Measurements from ENCODE around the gene WIF1. TPM values are rescaled to one million over a fixed set of nuclear protein-coding genes. Genes with fewer than 3 reads are reported as not detected.

The WIF1 gene
- total and polyA plus RNA-seq, 7 experiments from 2014 or later, result not detected

- Mint-ChIP-seq H3K4me1 (no peaks in the 10 kb centered on the region), H3K4me3 (no peak overlapping the region), H3K27ac (no peak overlapping the region), H3K36me3 (no peaks in the 10 kb centered on the region), H3K9me3 (peaks cover 0 to 11% (median 4%) of the 10 kb centered on the region in 11 donors), H3K27me3 (peaks cover 3 to 14% (median 11%) of the 10 kb centered on the region in 5 donors)
- no peaks in the 10 kb centered on the region for H3K36me3 ChIP-seq (ENCODE audit: control insufficient read depth in 2 of 3, insufficient read depth in 3 of 3, low read length in 3 of 3)
- no peak overlapping the region for H3K4me3 ChIP-seq (ENCODE audit: low read length)
- H3K27me3 ChIP-seq (ENCODE audit: control insufficient read depth in 2 of 2, insufficient read depth in 2 of 2, low read length in 2 of 2), result no peaks in the 10 kb centered on the region
- H3K27ac ChIP-seq (ENCODE audit: low read depth, low read length), result no peak overlapping the region
- no peaks in the 10 kb centered on the region for H3K4me1 ChIP-seq (ENCODE audit: control insufficient read depth in 2 of 2, insufficient read depth in 2 of 2, low read length in 2 of 2)
- ChIA-PET CTCF (no interaction called here), POLR2A (no interaction called here)
- no peaks in the 10 kb centered on the region for H3K9me3 ChIP-seq (ENCODE audit: control insufficient read depth in 2 of 3, low read length in 3 of 3)
- no peak for ATAC-seq
- no peak for DNase-seq
- intact Hi-C loops (cut with micrococcal nuclease), result no loop called here
Observed at GRCh38 chr12:65022960-65023359, 98.1 kb downstream of the WIF1 start.

GRCh38 chr12:65022421-65022820 is 98.7 kb downstream of the WIF1 start:
- ChIA-PET POLR2A (no interaction called here), CTCF (no interaction called here)
- Mint-ChIP-seq H3K4me1 (no peaks in the 10 kb centered on the region), H3K9me3 (peaks cover 0 to 6% (median 4%) of the 10 kb centered on the region in 11 donors), H3K27me3 (peaks cover 3 to 14% (median 11%) of the 10 kb centered on the region in 5 donors), H3K36me3 (no peaks in the 10 kb centered on the region), H3K4me3 (no peak overlapping the region), H3K27ac (no peak overlapping the region)
- DNase-seq, result no peak
- ATAC-seq, result no peak
- H3K27me3 ChIP-seq (ENCODE audit: control insufficient read depth in 2 of 2, insufficient read depth in 2 of 2, low read length in 2 of 2), result no peaks in the 10 kb centered on the region
- H3K36me3 ChIP-seq (ENCODE audit: control insufficient read depth in 2 of 3, insufficient read depth in 3 of 3, low read length in 3 of 3), result no peaks in the 10 kb centered on the region
- H3K4me3 ChIP-seq (ENCODE audit: low read length), result no peak overlapping the region
- no peaks in the 10 kb centered on the region for H3K4me1 ChIP-seq (ENCODE audit: control insufficient read depth in 2 of 2, insufficient read depth in 2 of 2, low read length in 2 of 2)
- H3K9me3 ChIP-seq (ENCODE audit: control insufficient read depth in 2 of 3, low read length in 3 of 3), result no peaks in the 10 kb centered on the region
- intact Hi-C loops (cut with micrococcal nuclease), result no loop called here
- no peak overlapping the region for H3K27ac ChIP-seq (ENCODE audit: low read depth, low read length)

GRCh38 chr12:65019696-65020234 is 101.3 kb downstream of the WIF1 start:
- ATAC-seq (no peak), DNase-seq (no peak)
- Mint-ChIP-seq H3K4me1 (no peaks in the 10 kb centered on the region), H3K27me3 (peaks cover 3 to 30% (median 20%) of the 10 kb centered on the region in 5 donors), H3K36me3 (no peaks in the 10 kb centered on the region), H3K27ac (no peak overlapping the region), H3K9me3 (peaks cover 0 to 3% (median 0%) of the 10 kb centered on the region in 11 donors), H3K4me3 (no peak overlapping the region)
- Histone ChIP-seq H3K9me3 (ENCODE audit: control insufficient read depth in 2 of 3, low read length in 3 of 3) (no peaks in the 10 kb centered on the region), H3K27me3 (ENCODE audit: control insufficient read depth in 2 of 2, insufficient read depth in 2 of 2, low read length in 2 of 2) (no peaks in the 10 kb centered on the region), H3K4me3 (ENCODE audit: low read length) (no peak overlapping the region), H3K4me1 (ENCODE audit: control insufficient read depth in 2 of 2, insufficient read depth in 2 of 2, low read length in 2 of 2) (no peaks in the 10 kb centered on the region), H3K27ac (ENCODE audit: low read depth, low read length) (no peak overlapping the region), H3K36me3 (ENCODE audit: control insufficient read depth in 2 of 3, insufficient read depth in 3 of 3, low read length in 3 of 3) (no peaks in the 10 kb centered on the region)
- ChIA-PET CTCF (no interaction called here), POLR2A (no interaction called here)
- intact Hi-C loops (cut with micrococcal nuclease), result no loop called here

GRCh38 chr12:65016881-65017650 is 104.0 kb downstream of the WIF1 start:
- H3K27me3 ChIP-seq (ENCODE audit: control insufficient read depth in 2 of 2, insufficient read depth in 2 of 2, low read length in 2 of 2), result no peaks in the 10 kb centered on the region
- no peak overlapping the region for H3K4me3 Mint-ChIP-seq
- H3K9me3 ChIP-seq (ENCODE audit: control insufficient read depth in 2 of 3, low read length in 3 of 3), result no peaks in the 10 kb centered on the region
- H3K4me3 ChIP-seq (ENCODE audit: low read length), result no peak overlapping the region
- DNase-seq (no peak), ATAC-seq (no peak)
- H3K36me3 ChIP-seq (ENCODE audit: control insufficient read depth in 2 of 3, insufficient read depth in 3 of 3, low read length in 3 of 3), result no peaks in the 10 kb centered on the region
- H3K4me1 Mint-ChIP-seq, result no peaks in the 10 kb centered on the region
- H3K27ac ChIP-seq (ENCODE audit: low read depth, low read length), result no peak overlapping the region
- ChIA-PET CTCF (no interaction called here), POLR2A (no interaction called here)
- H3K4me1 ChIP-seq (ENCODE audit: control insufficient read depth in 2 of 2, insufficient read depth in 2 of 2, low read length in 2 of 2), result no peaks in the 10 kb centered on the region
- peaks cover 0 to 36% (median 22%) of the 10 kb centered on the region in 5 donors for H3K27me3 Mint-ChIP-seq
- peaks cover 0 to 3% (median 0%) of the 10 kb centered on the region in 11 donors for H3K9me3 Mint-ChIP-seq
- no peaks in the 10 kb centered on the region for H3K36me3 Mint-ChIP-seq
- intact Hi-C loops (cut with micrococcal nuclease), result no loop called here
- no peak overlapping the region for H3K27ac Mint-ChIP-seq

- no peaks in the 10 kb centered on the region for H3K4me1 Mint-ChIP-seq
- intact Hi-C loops (cut with micrococcal nuclease), result no loop called here
- POLR2A ChIA-PET, result no interaction called here
- no peak overlapping the region for H3K27ac ChIP-seq (ENCODE audit: low read depth, low read length)
- H3K27me3 Mint-ChIP-seq, result peaks cover 0 to 35% (median 24%) of the 10 kb centered on the region in 5 donors
- no peaks in the 10 kb centered on the region for H3K9me3 ChIP-seq (ENCODE audit: control insufficient read depth in 2 of 3, low read length in 3 of 3)
- H3K4me3 ChIP-seq (ENCODE audit: low read length), result no peak overlapping the region
- CTCF ChIA-PET, result no interaction called here
- no peak for DNase-seq
- H3K36me3 Mint-ChIP-seq, result no peaks in the 10 kb centered on the region
- H3K4me1 ChIP-seq (ENCODE audit: control insufficient read depth in 2 of 2, insufficient read depth in 2 of 2, low read length in 2 of 2), result no peaks in the 10 kb centered on the region
- no peak overlapping the region for H3K27ac Mint-ChIP-seq
- H3K9me3 Mint-ChIP-seq, result peaks cover 0 to 2% (median 0%) of the 10 kb centered on the region in 11 donors
- H3K27me3 ChIP-seq (ENCODE audit: control insufficient read depth in 2 of 2, insufficient read depth in 2 of 2, low read length in 2 of 2), result no peaks in the 10 kb centered on the region
- H3K4me3 Mint-ChIP-seq, result no peak overlapping the region
- no peaks in the 10 kb centered on the region for H3K36me3 ChIP-seq (ENCODE audit: control insufficient read depth in 2 of 3, insufficient read depth in 3 of 3, low read length in 3 of 3)
- ATAC-seq, result no peak
Observed at GRCh38 chr12:65015850-65016249, 105.3 kb downstream of the WIF1 start.

GRCh38 chr12:65014504-65015271 is 106.4 kb downstream of the WIF1 start:
- no peaks in the 10 kb centered on the region for H3K4me1 ChIP-seq (ENCODE audit: control insufficient read depth in 2 of 2, insufficient read depth in 2 of 2, low read length in 2 of 2)
- DNase-seq, result no peak
- ChIA-PET POLR2A (no interaction called here), CTCF (no interaction called here)
- H3K27me3 Mint-ChIP-seq, result peaks cover 0 to 35% (median 24%) of the 10 kb centered on the region in 5 donors
- H3K9me3 ChIP-seq (ENCODE audit: control insufficient read depth in 2 of 3, low read length in 3 of 3), result no peaks in the 10 kb centered on the region
- no peaks in the 10 kb centered on the region for H3K36me3 ChIP-seq (ENCODE audit: control insufficient read depth in 2 of 3, insufficient read depth in 3 of 3, low read length in 3 of 3)
- no peak overlapping the region for H3K4me3 ChIP-seq (ENCODE audit: low read length)
- H3K36me3 Mint-ChIP-seq, result no peaks in the 10 kb centered on the region
- H3K27ac ChIP-seq (ENCODE audit: low read depth, low read length), result no peak overlapping the region
- no peaks in the 10 kb centered on the region for H3K4me1 Mint-ChIP-seq
- no peak for ATAC-seq
- H3K27ac Mint-ChIP-seq, result no peak overlapping the region
- no peaks in the 10 kb centered on the region for H3K27me3 ChIP-seq (ENCODE audit: control insufficient read depth in 2 of 2, insufficient read depth in 2 of 2, low read length in 2 of 2)
- peaks cover 0 to 2% (median 0%) of the 10 kb centered on the region in 11 donors for H3K9me3 Mint-ChIP-seq
- no peak overlapping the region for H3K4me3 Mint-ChIP-seq
- intact Hi-C loops (cut with micrococcal nuclease), result no loop called here
